Panc1 (cell line): Measurements from ENCODE around the gene RANGAP1. TPM values are rescaled to one million over a fixed set of nuclear protein-coding genes. Genes with fewer than 3 reads are reported as not detected.

Experiments
- ATAC-seq: fragments of 200-7000 bp; cut with Tn5 transposase; 2 replicates; pipeline ENCODE4 v1.9.1; 2020; ENCODE audit warnings: mild to moderate bottlenecking, moderate library complexity
- BruUV-seq: library from RNA; stranded (reverse); fragments of 400-500 nt; replicated peaks from 2 replicates; lab custom pipeline; 2021; lab: Mats Ljungman, UMichigan
- CTCF ChIA-PET: fragments of 300-600 bp; sonication (Branson Sonifier 250); formaldehyde crosslinking; loops from one replicate; lab custom pipeline; 2022; ENCODE audit warnings: antibody characterized with exemption; lab: Charles Lee
- POLR2A ChIA-PET: fragments of 300-600 bp; sonication (Branson Sonifier 250); formaldehyde crosslinking; loops from one replicate; lab custom pipeline; 2022; ENCODE audit warnings: antibody characterized with exemption; lab: Charles Lee
- DNase-seq: peaks from one replicate; pipeline ENCODE4 v3.0.0-alpha.2; 2010; ENCODE audit warnings: low read depth, low spot score
- H3K27ac ChIP-seq: 2 replicates; pipeline ENCODE4 v1.5.1; 2011; ENCODE audit warnings: mild to moderate bottlenecking, low read length, inconsistent platforms
- H3K27me3 ChIP-seq: fragments of 200-500 bp; sonication (Bioruptor generic); 2 replicates; pipeline ENCODE4 v1.6.0; 2014; ENCODE audit warnings: low read length, inconsistent platforms; ENCODE audit not compliant: control insufficient read depth, insufficient read depth
- H3K36me3 ChIP-seq: fragments of 200-500 bp; sonication (Bioruptor generic); 2 replicates; pipeline ENCODE4 v1.5.1; 2014; ENCODE audit warnings: inconsistent platforms, mild to moderate bottlenecking, low read length, moderate library complexity; ENCODE audit not compliant: control insufficient read depth, insufficient read depth
- H3K4me1 ChIP-seq: 2 replicates; pipeline ENCODE4 v1.5.1; 2011; ENCODE audit warnings: inconsistent platforms, mild to moderate bottlenecking, low read length, moderate library complexity; ENCODE audit not compliant: control insufficient read depth, insufficient read depth
- H3K4me3 ChIP-seq, 2 experiments: 2 replicates each; pipeline ENCODE4 v1.5.1; 2011 to 2012; ENCODE audit warnings: low read depth in 2 of 2, low read length in 2 of 2, mild to moderate bottlenecking in 2 of 2, inconsistent platforms in 1 of 2, moderate library complexity in 1 of 2
- H3K9me3 ChIP-seq: fragments of 200-500 bp; sonication (Bioruptor generic); 2 replicates; pipeline ENCODE4 v1.5.1; 2014; ENCODE audit warnings: low read depth, mild to moderate bottlenecking, inconsistent platforms, low read length, moderate library complexity; ENCODE audit not compliant: control insufficient read depth, insufficient read depth
- CTCF ChIP-seq: fragments of 450-650 bp; IDR thresholded peaks from 2 replicates; pipeline ENCODE4 v1.5.1; 2017; ENCODE audit warnings: mild to moderate bottlenecking
- POLR2AphosphoS5 ChIP-seq: IDR thresholded peaks from 2 replicates; pipeline ENCODE4 v1.6.1; 2012; ENCODE audit warnings: mild to moderate bottlenecking, low read depth, low read length, moderate library complexity
- REST ChIP-seq, 2 experiments: IDR thresholded peaks; 2 replicates each; pipeline ENCODE4 v1.6.1; 2011 to 2012; ENCODE audit warnings: low read depth in 2 of 2, control low read depth in 1 of 2, low read length in 1 of 2, mild to moderate bottlenecking in 1 of 2, moderate library complexity in 1 of 2; ENCODE audit not compliant: insufficient read depth in 1 of 2
- SIN3A ChIP-seq: IDR thresholded peaks from 2 replicates; pipeline ENCODE4 v1.6.1; 2012; ENCODE audit warnings: low read depth, mild to moderate bottlenecking, low read length, moderate library complexity, borderline replicate concordance; ENCODE audit not compliant: insufficient read depth
- TCF7L2 ChIP-seq: IDR thresholded peaks from 2 replicates; pipeline ENCODE4 v1.6.1; 2011; ENCODE audit warnings: mild to moderate bottlenecking, low read depth, low read length, inconsistent platforms
- in situ Hi-C: cut with HindIII; loops from 2 replicates; pipeline ENCODE4 v1.10.0; 2016; ENCODE audit warnings: low sequenced_read_pairs, low pct_unique_long_range_greater_than_20kb
- intact Hi-C: fragments of 100-400 bp; cut with micrococcal nuclease; formaldehyde crosslinking; loops from one replicate; pipeline ENCODE4 v1.10.0; 2022; ENCODE audit not compliant: unreplicated experiment
- total RNA-seq: library from RNA; stranded (reverse); gene quantifications from one replicate; pipeline ENCODE4 v1.2.1, GENCODE V29; 2021; ENCODE audit not compliant: unreplicated experiment

The RANGAP1 gene
- total RNA-seq, 1 experiment from 2014 or later = 140 TPM

- in situ Hi-C loops = no loop called here
- Histone ChIP-seq H3K4me3 (peak overlapping the region; percentile 77 to 80), H3K27me3 (no peaks in the 10 kb centered on the region), H3K27ac (peak overlapping the region; percentile 90), H3K4me1 (peaks cover 36% of the 10 kb centered on the region), H3K9me3 (no peaks in the 10 kb centered on the region), H3K36me3 (peaks cover 9% of the 10 kb centered on the region)
- ATAC-seq (no peak), DNase-seq (no peak)
- POLR2A ChIA-PET = no interaction called here
- CTCF ChIA-PET = no interaction called here
- TF ChIP-seq CTCF = no peak
- TF ChIP-seq POLR2AphosphoS5 = no peak
- TF ChIP-seq SIN3A = no peak
- no peak for TF ChIP-seq TCF7L2
- TF ChIP-seq REST (IDR thresholded peaks at IDR 0.05; ENCODE audit: insufficient read depth in 1 of 2, low read depth in 2 of 2, low read length in 1 of 2) = no peak
- BruUV-seq = TSS peak; percentile 75
- intact Hi-C loops = no loop called here
These were observed 1.5 kb downstream of the RANGAP1 start for GRCh38 chr22:41284465-41284864.

- Histone ChIP-seq H3K27me3 (no peaks in the 10 kb centered on the region), H3K27ac (peak overlapping the region; percentile 63; the same call in 1 of the 2 replicates), H3K4me3 (no peak overlapping the region), H3K36me3 (peaks cover 16% of the 10 kb centered on the region), H3K9me3 (no peaks in the 10 kb centered on the region), H3K4me1 (peaks cover 15% of the 10 kb centered on the region; the same call in 1 of the 2 replicates)
- no peak for ATAC-seq
- DNase-seq = no peak
- in situ Hi-C loops = no loop called here
- CTCF ChIA-PET = no interaction called here
- BruUV-seq = no TSS peak
- TF ChIP-seq CTCF (no peak), REST (IDR thresholded peaks at IDR 0.05; ENCODE audit: insufficient read depth in 1 of 2, low read depth in 2 of 2, low read length in 1 of 2) (no peak), POLR2AphosphoS5 (no peak), SIN3A (no peak), TCF7L2 (no peak)
- intact Hi-C loops = no loop called here
- POLR2A ChIA-PET = no interaction called here
These were observed 5.1 kb downstream of the RANGAP1 start for GRCh38 chr22:41280854-41281253.
